GM12801 (cell line): ENCODE data around the gene WNK2.

Source experiments
- CTCF ChIP-seq: IDR thresholded peaks from one replicate; pipeline ENCODE4 v1.5.1; 2011; ENCODE audit warnings: control low read depth; ENCODE audit not compliant: insufficient read length; ENCODE audit errors: extremely low read depth

Gene WNK2

GRCh38 chr9:93340091-93340490 is 156.2 kb downstream of the WNK2 start:
- no peak for TF ChIP-seq CTCF

- TF ChIP-seq CTCF: no peak
Observed at GRCh38 chr9:93343663-93344062, 159.7 kb downstream of the WNK2 start.

- TF ChIP-seq CTCF: no peak
Observed at GRCh38 chr9:93345643-93346230, 161.8 kb downstream of the WNK2 start.

GRCh38 chr9:93346231-93347112 is 162.5 kb downstream of the WNK2 start:
- TF ChIP-seq CTCF: no peak

GRCh38 chr9:93354451-93354850 is 170.5 kb downstream of the WNK2 start:
- no peak for TF ChIP-seq CTCF

- TF ChIP-seq CTCF: no peak
Observed at GRCh38 chr9:93355827-93356226, 171.9 kb downstream of the WNK2 start.

- no peak for TF ChIP-seq CTCF
Observed at GRCh38 chr9:93357649-93358048, 173.7 kb downstream of the WNK2 start.
